SK-N-SH treated with all-trans-retinoic acid at 6 μM for 48 hours (cell line): ENCODE measurements around the gene TUBB4B.

Experiments used
- ATAC-seq: fragments of 200-7000 bp; cut with Tn5 transposase; 3 replicates; pipeline ENCODE4 v1.9.1; 2020; ENCODE audit warnings: mild to moderate bottlenecking, moderate library complexity
- ARNTL ChIP-seq: fragments of 450-650 bp; formaldehyde crosslinking; IDR thresholded peaks from 2 replicates; pipeline ENCODE4 v1.5.0; 2020; ENCODE audit warnings: low read depth, mild to moderate bottlenecking, moderate library complexity, borderline replicate concordance
- BACH2 ChIP-seq: fragments of 250-450 bp; sonication (Bioruptor Pico); IDR thresholded peaks from 2 replicates; pipeline ENCODE4 v1.9.0; 2021; ENCODE audit warnings: mild to moderate bottlenecking, borderline replicate concordance
- CSDC2 ChIP-seq: fragments of 250-450 bp; sonication (Bioruptor Pico); IDR thresholded peaks from 2 replicates; pipeline ENCODE4 v1.5.0; 2020; ENCODE audit warnings: mild to moderate bottlenecking, moderate library complexity
- CSRNP3 ChIP-seq: fragments of 250-450 bp; sonication (Bioruptor Pico); IDR thresholded peaks from 2 replicates; pipeline ENCODE4 v1.5.1; 2021; ENCODE audit warnings: mild to moderate bottlenecking, moderate library complexity
- ESRRG ChIP-seq: fragments of 250-450 bp; sonication (Bioruptor Pico); IDR thresholded peaks from 2 replicates; pipeline ENCODE4 v1.6.1; 2021; ENCODE audit warnings: mild to moderate bottlenecking
- GLIS3 ChIP-seq: fragments of 250-450 bp; sonication (Bioruptor Pico); IDR thresholded peaks from 2 replicates; pipeline ENCODE4 v1.5.0; 2020; ENCODE audit warnings: mild to moderate bottlenecking, moderate library complexity
- ISL1 ChIP-seq: fragments of 250-450 bp; sonication (Bioruptor Pico); IDR thresholded peaks from 2 replicates; pipeline ENCODE4 v2.1.2; 2022; ENCODE audit warnings: mild to moderate bottlenecking, moderate library complexity
- OSR1 ChIP-seq: fragments of 250-450 bp; sonication (Bioruptor Pico); IDR thresholded peaks from 2 replicates; pipeline ENCODE4 v1.8.0; 2022; ENCODE audit warnings: moderate library complexity, mild to moderate bottlenecking, inconsistent platforms
- PATZ1 ChIP-seq: fragments of 250-450 bp; sonication (Bioruptor Pico); IDR thresholded peaks from 2 replicates; pipeline ENCODE4 v1.8.0; 2020; ENCODE audit warnings: mild to moderate bottlenecking, moderate library complexity, borderline replicate concordance
- PPARA ChIP-seq: fragments of 250-450 bp; sonication (Bioruptor Pico); IDR thresholded peaks from 2 replicates; pipeline ENCODE4 v1.5.0; 2020; ENCODE audit warnings: mild to moderate bottlenecking, borderline replicate concordance
- RARB ChIP-seq: fragments of 250-450 bp; sonication (Bioruptor Pico); IDR thresholded peaks from 2 replicates; pipeline ENCODE4 v1.8.0; 2021; ENCODE audit warnings: mild to moderate bottlenecking, moderate library complexity
- SNAI2 ChIP-seq: fragments of 250-450 bp; sonication (Bioruptor Pico); IDR thresholded peaks from 2 replicates; pipeline ENCODE4 v1.5.0; 2020; ENCODE audit warnings: mild to moderate bottlenecking, moderate library complexity
- TCF4 ChIP-seq: fragments of 250-450 bp; sonication (Bioruptor Pico); IDR thresholded peaks from 2 replicates; pipeline ENCODE4 v1.8.0; 2021; ENCODE audit warnings: mild to moderate bottlenecking, moderate library complexity, borderline replicate concordance
- TOX ChIP-seq: fragments of 250-450 bp; sonication (Bioruptor Pico); IDR thresholded peaks from 2 replicates; pipeline ENCODE4 v1.8.0; 2021; ENCODE audit warnings: mild to moderate bottlenecking, moderate library complexity, borderline replicate concordance
- ZC3H10 ChIP-seq: fragments of 250-450 bp; sonication (Bioruptor Pico); IDR thresholded peaks from 2 replicates; pipeline ENCODE4 v1.5.1; 2021; ENCODE audit warnings: mild to moderate bottlenecking, moderate library complexity
- ZFP3 ChIP-seq: fragments of 250-450 bp; sonication (Bioruptor Pico); IDR thresholded peaks from 2 replicates; pipeline ENCODE4 v1.5.0; 2020; ENCODE audit warnings: mild to moderate bottlenecking, moderate library complexity
- ZFP30 ChIP-seq: fragments of 450-650 bp; formaldehyde crosslinking; IDR thresholded peaks from 2 replicates; pipeline ENCODE4 v1.5.0; 2022; ENCODE audit warnings: mild to moderate bottlenecking, moderate library complexity
- ZNF565 ChIP-seq: fragments of 450-650 bp; formaldehyde crosslinking; conservative IDR thresholded peaks from 2 replicates; pipeline ENCODE4 v1.5.0; 2020; ENCODE audit warnings: low read depth, mild to moderate bottlenecking, moderate library complexity
- ZNF70 ChIP-seq: fragments of 450-650 bp; formaldehyde crosslinking; IDR thresholded peaks from 2 replicates; pipeline ENCODE4 v1.5.0; 2020; ENCODE audit warnings: mild to moderate bottlenecking, moderate library complexity
- ZNF8 ChIP-seq: fragments of 450-650 bp; formaldehyde crosslinking; IDR thresholded peaks from 2 replicates; pipeline ENCODE4 v1.5.0; 2020; ENCODE audit warnings: mild to moderate bottlenecking, moderate library complexity
- TF ChIP-seq, protein P1 (sequence below): fragments of 250-450 bp; sonication (Bioruptor Pico); IDR thresholded peaks from 2 replicates; pipeline ENCODE4 v1.5.1; 2020; ENCODE audit warnings: low read depth, mild to moderate bottlenecking, moderate library complexity
- TF ChIP-seq, protein P2 (sequence below): fragments of 250-450 bp; sonication (Bioruptor Pico); IDR thresholded peaks from 2 replicates; pipeline ENCODE4 v1.5.0; 2020; ENCODE audit warnings: mild to moderate bottlenecking, moderate library complexity
- TF ChIP-seq, protein P3 (sequence below): fragments of 250-450 bp; sonication (Bioruptor Pico); IDR thresholded peaks from 2 replicates; pipeline ENCODE4 v1.8.0; 2021; ENCODE audit warnings: low read depth, mild to moderate bottlenecking, moderate library complexity, borderline replicate concordance

The TUBB4B gene

DNA sequence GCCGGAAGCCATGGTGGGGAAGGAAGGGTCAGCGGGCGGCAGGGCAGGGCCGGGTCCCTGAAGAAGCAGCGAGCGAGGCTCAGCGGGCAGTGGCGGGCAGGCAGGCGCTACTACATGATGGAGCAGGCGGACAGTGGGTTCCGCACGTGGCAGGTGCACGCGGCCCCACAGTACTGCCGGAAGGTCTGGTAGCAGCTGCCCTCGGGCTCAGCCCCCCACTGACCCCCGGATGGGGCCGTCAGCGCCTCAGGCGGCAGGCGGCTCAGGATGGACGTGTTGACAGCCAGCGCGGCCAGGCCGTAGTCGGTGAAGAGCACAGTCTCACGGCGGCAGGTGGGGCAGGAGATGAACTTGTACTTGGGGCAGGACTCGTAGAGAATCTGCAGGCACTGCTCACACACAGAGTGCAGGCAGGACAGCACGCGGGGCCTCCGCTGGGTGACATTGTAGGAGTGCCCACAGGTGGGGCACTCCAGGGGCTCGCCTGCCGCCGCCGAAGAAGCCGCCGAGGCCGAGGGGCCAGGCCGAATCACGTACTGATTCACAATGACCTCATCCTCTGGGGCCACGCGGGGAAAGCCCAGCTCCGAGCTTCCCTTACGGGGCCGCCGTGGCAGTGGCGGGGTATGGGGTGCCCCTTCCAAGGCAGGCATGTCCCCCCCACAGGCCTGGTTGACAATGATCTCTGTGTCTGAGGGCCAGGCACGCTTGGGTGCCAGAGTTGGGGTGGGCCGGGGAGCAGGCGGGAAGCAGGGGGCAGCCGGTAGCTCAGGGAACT lies 20.6 kb upstream of the TUBB4B start:
- TF ChIP-seq ZFP30 (no peak), TCF4 (CRISPR knock-in tag) (no peak), ISL1 (CRISPR knock-in tag) (no peak), ZNF565 (CRISPR knock-in tag) (no peak), ZNF8 (CRISPR knock-in tag) (no peak), GLIS3 (CRISPR knock-in tag) (no peak), ZNF70 (no peak), ZC3H10 (no peak), ESRRG (no peak), ARNTL (CRISPR knock-in tag) (no peak), ZFP3 (CRISPR knock-in tag) (no peak), CSRNP3 (no peak)
- TF ChIP-seq, protein P1, sequence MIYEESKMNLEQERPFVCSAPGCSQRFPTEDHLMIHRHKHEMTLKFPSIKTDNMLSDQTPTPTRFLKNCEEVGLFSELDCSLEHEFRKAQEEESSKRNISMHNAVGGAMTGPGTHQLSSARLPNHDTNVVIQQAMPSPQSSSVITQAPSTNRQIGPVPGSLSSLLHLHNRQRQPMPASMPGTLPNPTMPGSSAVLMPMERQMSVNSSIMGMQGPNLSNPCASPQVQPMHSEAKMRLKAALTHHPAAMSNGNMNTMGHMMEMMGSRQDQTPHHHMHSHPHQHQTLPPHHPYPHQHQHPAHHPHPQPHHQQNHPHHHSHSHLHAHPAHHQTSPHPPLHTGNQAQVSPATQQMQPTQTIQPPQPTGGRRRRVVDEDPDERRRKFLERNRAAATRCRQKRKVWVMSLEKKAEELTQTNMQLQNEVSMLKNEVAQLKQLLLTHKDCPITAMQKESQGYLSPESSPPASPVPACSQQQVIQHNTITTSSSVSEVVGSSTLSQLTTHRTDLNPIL, result no peak
- TF ChIP-seq, protein P2, sequence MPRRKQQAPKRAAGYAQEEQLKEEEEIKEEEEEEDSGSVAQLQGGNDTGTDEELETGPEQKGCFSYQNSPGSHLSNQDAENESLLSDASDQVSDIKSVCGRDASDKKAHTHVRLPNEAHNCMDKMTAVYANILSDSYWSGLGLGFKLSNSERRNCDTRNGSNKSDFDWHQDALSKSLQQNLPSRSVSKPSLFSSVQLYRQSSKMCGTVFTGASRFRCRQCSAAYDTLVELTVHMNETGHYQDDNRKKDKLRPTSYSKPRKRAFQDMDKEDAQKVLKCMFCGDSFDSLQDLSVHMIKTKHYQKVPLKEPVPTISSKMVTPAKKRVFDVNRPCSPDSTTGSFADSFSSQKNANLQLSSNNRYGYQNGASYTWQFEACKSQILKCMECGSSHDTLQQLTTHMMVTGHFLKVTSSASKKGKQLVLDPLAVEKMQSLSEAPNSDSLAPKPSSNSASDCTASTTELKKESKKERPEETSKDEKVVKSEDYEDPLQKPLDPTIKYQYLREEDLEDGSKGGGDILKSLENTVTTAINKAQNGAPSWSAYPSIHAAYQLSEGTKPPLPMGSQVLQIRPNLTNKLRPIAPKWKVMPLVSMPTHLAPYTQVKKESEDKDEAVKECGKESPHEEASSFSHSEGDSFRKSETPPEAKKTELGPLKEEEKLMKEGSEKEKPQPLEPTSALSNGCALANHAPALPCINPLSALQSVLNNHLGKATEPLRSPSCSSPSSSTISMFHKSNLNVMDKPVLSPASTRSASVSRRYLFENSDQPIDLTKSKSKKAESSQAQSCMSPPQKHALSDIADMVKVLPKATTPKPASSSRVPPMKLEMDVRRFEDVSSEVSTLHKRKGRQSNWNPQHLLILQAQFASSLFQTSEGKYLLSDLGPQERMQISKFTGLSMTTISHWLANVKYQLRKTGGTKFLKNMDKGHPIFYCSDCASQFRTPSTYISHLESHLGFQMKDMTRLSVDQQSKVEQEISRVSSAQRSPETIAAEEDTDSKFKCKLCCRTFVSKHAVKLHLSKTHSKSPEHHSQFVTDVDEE (CRISPR knock-in tag), result no peak
- TF ChIP-seq, protein P3, sequence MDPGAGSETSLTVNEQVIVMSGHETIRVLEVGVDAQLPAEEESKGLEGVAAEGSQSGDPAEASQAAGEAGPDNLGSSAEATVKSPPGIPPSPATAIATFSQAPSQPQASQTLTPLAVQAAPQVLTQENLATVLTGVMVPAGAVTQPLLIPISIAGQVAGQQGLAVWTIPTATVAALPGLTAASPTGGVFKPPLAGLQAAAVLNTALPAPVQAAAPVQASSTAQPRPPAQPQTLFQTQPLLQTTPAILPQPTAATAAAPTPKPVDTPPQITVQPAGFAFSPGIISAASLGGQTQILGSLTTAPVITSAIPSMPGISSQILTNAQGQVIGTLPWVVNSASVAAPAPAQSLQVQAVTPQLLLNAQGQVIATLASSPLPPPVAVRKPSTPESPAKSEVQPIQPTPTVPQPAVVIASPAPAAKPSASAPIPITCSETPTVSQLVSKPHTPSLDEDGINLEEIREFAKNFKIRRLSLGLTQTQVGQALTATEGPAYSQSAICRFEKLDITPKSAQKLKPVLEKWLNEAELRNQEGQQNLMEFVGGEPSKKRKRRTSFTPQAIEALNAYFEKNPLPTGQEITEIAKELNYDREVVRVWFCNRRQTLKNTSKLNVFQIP (CRISPR knock-in tag), result no peak
- ATAC-seq, result no peak

DNA sequence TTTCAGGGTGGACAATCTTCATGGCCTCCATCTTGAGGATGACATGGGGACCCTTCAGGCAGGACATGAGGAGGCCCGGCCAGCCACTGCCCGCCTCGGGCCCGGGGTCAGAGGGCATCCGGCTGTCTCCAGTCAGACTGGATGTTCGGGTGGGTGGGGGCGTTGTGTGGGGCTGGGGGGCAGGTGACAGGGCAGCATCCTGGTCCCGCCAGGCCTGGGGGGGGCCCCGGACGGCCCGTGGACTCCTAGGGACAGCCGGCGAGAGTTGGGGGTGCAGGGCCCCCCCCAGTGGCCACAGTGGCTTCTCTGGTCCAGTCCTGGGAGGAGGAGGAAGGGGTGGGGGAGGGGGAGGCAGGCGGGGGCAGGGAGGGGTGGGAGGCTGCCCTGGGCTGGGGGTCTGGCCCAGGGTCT lies 20.0 kb upstream of the TUBB4B start:
- TF ChIP-seq ZFP30 (no peak), ZNF8 (CRISPR knock-in tag) (no peak), RARB (no peak), ZC3H10 (no peak), TOX (CRISPR knock-in tag) (no peak), CSRNP3 (no peak), PPARA (CRISPR knock-in tag) (no peak), BACH2 (CRISPR knock-in tag) (no peak), SNAI2 (CRISPR knock-in tag) (no peak), ESRRG (no peak), OSR1 (no peak), PATZ1 (no peak), ISL1 (CRISPR knock-in tag) (no peak), CSDC2 (CRISPR knock-in tag) (no peak), ARNTL (CRISPR knock-in tag) (no peak)
- TF ChIP-seq, protein P1, result no peak
- no peak for ATAC-seq
